CD4-positive, alpha-beta T cell treated with Interleukin-15 for 4 hours (primary cell): ENCODE data around the gene INTS7.
"Not testable (repeated sequence)": the region's sequence is repeated elsewhere in the genome, so short reads cannot be mapped to it uniquely, and the experiment has no call there.

ENCODE experiments used
- DNase-seq: peaks from one replicate; pipeline ENCODE4 v3.0.0-alpha.2; 2020; ENCODE audit warnings: low spot score

The INTS7 gene

GRCh38 chr1:211935448-211935970 is 99.8 kb downstream of the INTS7 start:
- peak; percentile 9 for DNase-seq

GRCh38 chr1:211933946-211934714 is 101.2 kb downstream of the INTS7 start:
- DNase-seq: no peak

DNA sequence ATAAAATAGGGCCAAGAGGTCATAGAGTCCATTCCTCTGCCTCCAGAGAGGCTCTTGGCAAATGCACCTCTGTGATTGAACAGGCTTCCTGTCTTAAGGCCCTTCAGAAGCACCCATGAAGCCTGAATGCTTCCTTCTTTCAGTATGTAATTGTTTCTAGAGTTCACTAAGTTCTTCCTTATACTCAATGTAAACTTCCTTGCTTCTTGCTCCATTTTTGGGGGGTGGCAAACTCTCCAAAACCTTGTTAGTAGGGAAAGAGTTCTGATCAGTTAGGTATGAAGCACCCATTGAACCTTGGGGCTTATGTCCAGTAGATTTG is 102.5 kb downstream of the INTS7 start:
- DNase-seq: no peak

GRCh38 chr1:211932231-211932932 is 103.0 kb downstream of the INTS7 start:
- no peak for DNase-seq

DNA sequence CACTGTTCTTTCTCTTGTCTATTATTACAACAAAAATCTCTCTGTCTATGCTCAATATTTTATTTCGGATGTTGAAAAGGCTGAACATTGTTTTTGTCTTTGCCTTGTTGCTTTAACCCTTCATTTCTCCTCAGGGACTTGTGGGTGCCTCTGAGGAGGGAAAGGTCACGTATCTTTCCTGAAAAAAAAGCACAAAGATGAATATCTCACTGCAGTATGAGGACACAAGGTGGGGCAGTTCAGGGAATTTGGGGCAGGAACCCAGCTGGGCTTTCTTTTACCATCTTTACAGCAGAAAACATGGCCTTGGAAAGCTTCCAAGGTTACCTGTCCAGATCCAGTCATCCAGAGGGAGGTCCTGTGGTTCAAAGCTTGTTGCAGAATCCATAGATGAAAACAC is 105.7 kb downstream of the INTS7 start:
- DNase-seq: no peak

DNA sequence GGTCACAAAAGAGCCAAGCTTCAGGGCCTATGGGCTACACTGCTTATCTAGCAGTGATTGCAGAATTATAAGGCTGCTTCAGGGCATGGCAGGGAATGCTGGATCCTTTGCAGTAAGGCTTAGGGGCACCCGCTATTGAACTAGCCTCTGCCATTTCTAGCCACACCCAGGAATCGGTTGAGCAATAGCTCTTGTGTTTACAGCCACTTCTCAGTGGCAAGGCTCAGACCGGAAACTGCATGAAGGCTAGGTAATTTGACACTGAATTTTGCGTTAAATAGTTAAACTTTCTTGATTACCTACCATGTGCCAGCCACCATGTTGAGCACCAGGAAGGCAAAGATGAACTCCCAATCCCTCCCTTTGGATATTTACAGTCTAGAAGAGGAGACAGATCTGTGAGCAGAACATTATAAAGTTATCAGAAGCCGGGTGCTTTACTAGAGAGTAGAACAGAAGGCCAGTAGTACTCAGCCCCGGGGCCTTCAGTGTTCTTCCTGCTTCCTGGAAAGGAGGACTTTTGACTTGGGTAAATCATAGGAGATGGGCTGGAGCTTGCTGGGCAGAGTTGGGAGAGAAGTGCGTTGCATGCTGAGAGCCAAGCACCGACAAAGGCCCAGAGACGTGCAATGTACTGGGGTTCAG is 106.2 kb downstream of the INTS7 start:
- DNase-seq: no peak

DNA sequence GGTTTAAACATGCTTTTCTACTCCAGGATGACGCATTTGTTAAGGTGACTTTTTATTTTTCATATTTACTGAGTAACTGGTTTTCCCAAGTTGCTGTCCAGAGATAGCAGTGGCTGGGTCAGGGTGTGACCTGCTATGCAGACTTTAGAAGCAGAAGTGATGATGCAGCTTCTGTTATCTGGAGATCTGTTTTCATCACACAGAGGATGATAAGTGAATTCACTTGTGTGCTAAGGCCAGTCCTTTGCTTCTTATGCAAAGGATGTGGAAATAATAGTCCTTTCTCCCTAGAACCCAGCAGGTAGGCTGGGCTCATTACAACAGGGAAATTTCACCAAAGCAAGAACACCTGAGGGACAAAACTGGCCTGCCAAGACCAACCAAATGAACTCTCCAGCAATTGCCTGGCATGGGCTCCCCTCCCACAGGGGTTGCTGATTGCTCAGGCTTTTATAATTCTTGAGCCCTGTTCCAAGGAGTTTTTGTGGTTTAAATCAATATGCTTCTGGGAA is 107.0 kb downstream of the INTS7 start:
- no peak for DNase-seq

DNA sequence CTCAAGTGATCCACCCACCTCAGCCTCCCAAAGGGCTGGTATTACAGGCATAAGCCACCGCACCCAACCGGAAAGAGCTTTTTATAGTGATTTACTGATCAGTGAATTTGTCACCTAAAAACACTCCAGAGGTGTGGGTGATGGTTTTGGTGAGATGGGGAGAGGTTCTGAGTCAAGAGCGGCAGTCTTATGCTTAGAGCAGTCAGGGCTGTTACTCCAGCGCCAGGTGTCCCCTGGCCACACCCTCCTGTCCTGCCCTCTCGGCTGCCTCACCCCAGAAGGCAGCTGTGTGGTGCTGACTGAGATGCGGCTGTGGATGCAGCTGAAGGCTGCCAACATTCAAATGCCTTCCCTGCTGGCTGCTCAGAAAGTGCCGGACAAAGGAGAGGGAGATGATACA is 110.3 kb downstream of the INTS7 start:
- no peak for DNase-seq

DNA sequence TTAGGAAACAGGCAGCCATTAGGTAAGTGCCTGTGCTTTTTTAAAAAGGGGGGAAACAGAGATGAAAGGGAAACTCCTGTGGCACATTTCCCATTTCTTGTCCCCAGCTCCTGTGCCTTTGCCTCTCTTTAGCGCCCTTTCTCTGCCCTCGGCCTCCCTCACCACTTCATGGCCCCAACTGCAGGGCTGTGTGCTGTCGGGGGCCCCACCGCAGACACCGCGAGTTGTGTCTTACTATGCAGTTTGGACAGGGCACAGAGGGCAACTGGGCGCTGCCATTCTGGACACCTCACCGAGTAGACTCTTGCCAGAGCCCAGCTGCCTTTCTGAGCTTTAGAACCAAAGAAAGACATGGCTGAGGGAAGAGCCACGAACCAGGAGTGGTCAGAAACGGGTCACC is 111.1 kb downstream of the INTS7 start:
- no peak for DNase-seq

DNA sequence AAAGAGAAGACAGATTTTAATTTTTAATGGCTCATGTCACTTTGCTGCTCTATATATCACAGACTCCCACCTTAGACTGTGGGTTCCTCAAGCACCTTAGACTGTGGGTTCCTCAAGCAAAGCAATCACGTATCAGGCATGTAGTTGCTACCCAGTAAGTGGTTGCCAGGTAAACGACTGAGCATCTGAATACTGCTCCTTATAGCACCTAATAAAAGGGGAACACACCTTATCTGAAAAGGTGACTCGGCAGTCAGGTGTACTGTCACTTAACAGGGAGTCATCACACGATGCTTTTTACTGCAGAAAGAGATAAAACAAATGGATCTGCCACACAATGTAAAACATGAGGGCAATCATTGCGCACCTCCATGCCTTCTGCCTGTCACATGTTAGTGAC is 112.3 kb downstream of the INTS7 start:
- DNase-seq: no peak

DNA sequence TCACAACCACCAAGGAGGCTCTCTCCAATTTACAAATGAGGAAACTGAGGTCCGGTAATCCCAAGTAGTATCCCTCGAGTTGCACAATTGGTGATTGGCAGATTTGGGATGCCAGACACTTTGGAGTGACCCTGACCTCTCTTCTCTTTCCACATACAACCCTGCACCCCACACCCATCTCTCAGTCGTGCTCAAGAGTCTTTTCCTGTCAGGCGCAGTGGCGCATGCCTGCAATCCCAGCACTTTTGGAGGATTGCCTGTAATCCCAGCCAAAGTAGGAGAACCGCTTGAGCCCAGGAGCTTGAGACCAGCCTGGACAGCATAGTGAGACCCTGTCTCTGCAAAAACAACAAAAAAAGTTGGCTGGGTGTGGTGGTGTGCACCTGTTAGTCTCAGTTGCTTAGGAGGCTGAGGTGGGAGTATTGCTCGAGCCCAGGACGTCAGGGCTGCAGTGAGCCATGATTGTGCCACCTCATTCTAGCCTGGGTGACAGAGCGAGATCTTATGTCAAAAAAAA is 113.7 kb downstream of the INTS7 start:
- no peak for DNase-seq

GRCh38 chr1:211920602-211921226 is 114.6 kb downstream of the INTS7 start:
- DNase-seq: no peak

- DNase-seq: no peak
These were observed 115.2 kb downstream of the INTS7 start for GRCh38 chr1:211920141-211920572.

GRCh38 chr1:211918843-211919414 is 116.4 kb downstream of the INTS7 start:
- no peak for DNase-seq

GRCh38 chr1:211916458-211916857 is 118.9 kb downstream of the INTS7 start:
- DNase-seq: not testable (repeated sequence)

DNA sequence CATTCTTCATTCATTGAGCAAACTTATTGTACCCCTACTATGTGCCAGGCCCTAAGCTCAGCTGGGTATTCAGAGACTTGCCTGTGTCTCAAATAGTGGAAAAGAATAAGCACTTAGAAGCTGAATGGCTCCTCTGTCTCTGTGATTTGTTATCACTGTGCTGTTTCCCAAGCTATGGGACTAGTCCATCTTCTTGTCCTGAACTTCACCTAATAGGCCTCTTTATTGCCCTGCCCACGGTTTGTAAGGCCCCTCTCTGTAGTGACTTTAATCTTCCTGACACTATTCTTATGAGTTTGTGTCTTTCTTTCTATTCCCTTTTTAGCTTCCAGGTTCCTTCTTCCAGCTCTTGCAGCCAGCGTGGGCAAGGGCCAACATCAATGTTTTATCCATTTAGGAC is 119.4 kb downstream of the INTS7 start:
- no peak for DNase-seq

DNA sequence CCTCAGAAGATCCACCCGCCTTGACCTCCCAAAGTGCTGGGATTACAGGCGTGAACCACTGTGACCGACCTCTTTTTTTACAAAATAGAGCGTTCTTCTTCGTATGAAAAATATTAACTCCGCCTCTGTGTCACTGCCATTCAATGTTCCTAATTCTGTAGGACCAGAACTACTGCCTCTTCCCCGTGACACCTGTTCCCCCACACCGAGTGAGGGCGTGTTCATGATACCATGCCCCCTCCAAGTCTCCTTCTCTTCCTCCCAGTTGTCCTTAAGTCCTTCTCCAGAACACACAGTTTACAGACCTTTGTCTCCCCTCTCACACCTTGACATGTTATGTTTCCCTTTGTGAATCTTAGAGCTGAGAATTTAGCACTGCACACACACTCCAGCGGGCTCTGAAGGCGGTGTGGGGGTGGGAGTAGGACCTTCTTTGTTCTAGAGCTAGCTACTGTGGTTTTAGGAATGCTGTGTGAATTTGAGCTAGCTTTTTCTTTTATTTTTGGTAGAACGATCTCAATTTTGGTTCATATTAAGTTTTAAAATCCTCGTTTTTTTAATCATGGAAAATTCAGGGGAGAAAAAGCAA is 122.4 kb downstream of the INTS7 start:
- no peak for DNase-seq

- DNase-seq: no peak
These were observed 123.3 kb downstream of the INTS7 start for GRCh38 chr1:211912038-211912437.

- DNase-seq: no peak
These were observed 124.4 kb downstream of the INTS7 start for GRCh38 chr1:211910913-211911485.

DNA sequence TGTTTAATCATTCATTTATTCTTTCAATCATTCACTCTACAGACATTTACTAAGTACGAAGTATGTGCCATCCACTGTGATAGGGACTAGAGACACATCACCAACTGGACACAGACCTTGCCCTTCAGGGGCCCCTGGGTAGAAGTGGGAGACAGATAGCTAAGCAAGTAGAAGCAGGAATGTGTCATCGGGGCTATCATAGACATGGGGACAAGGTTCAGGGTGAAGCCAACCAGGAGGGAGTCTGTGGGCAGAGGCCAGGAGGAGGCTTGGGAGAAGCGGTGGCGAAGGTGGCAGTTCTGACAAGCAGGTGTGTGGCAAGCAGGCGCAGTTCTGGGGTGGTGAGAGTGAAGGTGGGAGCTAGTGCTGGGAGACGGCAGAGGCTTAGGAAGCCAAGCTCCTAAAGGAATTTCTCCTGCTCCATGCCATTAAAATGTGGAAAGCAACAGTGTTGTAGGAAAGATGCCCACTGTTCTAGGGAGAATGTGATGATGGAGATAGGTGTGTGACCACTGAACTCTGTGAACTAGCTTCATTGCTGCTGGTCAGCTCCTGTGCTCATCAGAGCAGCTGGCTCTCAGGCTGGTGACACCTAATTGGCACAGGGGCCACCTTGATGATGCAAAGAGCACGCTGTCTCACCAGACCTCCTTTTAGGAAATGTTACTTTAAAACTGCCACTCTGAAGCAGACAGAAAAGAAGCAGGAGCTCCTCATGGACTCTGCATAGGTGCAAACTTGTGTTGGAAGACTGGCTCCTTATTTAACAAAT is 125.1 kb downstream of the INTS7 start:
- DNase-seq: no peak
